ENCODE data around the gene CNOT6. TPM values are rescaled to one million over a fixed set of nuclear protein-coding genes. Genes with fewer than 3 reads are reported as not detected.

CNOT6 gene
- total and polyA plus RNA-seq, 10 of the 15 experiments (the other 5 are each of a cell fraction or from before 2014, with no cell fraction given): 3.8 to 22.1 (median 12.1) TPM

- TF ChIP-seq, protein P1, sequence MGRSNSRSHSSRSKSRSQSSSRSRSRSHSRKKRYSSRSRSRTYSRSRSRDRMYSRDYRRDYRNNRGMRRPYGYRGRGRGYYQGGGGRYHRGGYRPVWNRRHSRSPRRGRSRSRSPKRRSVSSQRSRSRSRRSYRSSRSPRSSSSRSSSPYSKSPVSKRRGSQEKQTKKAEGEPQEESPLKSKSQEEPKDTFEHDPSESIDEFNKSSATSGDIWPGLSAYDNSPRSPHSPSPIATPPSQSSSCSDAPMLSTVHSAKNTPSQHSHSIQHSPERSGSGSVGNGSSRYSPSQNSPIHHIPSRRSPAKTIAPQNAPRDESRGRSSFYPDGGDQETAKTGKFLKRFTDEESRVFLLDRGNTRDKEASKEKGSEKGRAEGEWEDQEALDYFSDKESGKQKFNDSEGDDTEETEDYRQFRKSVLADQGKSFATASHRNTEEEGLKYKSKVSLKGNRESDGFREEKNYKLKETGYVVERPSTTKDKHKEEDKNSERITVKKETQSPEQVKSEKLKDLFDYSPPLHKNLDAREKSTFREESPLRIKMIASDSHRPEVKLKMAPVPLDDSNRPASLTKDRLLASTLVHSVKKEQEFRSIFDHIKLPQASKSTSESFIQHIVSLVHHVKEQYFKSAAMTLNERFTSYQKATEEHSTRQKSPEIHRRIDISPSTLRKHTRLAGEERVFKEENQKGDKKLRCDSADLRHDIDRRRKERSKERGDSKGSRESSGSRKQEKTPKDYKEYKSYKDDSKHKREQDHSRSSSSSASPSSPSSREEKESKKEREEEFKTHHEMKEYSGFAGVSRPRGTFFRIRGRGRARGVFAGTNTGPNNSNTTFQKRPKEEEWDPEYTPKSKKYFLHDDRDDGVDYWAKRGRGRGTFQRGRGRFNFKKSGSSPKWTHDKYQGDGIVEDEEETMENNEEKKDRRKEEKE (IDR thresholded peaks at IDR 0.05): no peak
- TF ChIP-seq EGR1 (IDR thresholded peaks at IDR 0.05; ENCODE audit: borderline replicate concordance in 1 of 2, low read depth in 2 of 2, low read length in 2 of 2): no peak
- no peak for TF ChIP-seq ZNF592 (IDR thresholded peaks at IDR 0.05)
- TF ChIP-seq STAT1 (conservative IDR thresholded peaks at IDR 0.05): no peak
- TF ChIP-seq PAX8 (IDR thresholded peaks at IDR 0.05): no peak
- TF ChIP-seq ASH2L (IDR thresholded peaks at IDR 0.05; ENCODE audit: borderline replicate concordance, low read depth): no peak
- TF ChIP-seq TARDBP (IDR thresholded peaks at IDR 0.05; ENCODE audit: borderline replicate concordance): no peak
- no peak for TF ChIP-seq TAF1 (IDR thresholded peaks at IDR 0.05; ENCODE audit: borderline replicate concordance, low read depth, low read length)
- TF ChIP-seq GATAD2B (conservative IDR thresholded peaks at IDR 0.05; ENCODE audit: low read depth): no peak
These were observed 102.0 kb downstream of the CNOT6 start (continued) for GRCh38 chr5:180596115-180596667.

Measured in GM12878 (cell line).